ENCODE data around the gene SNCG. TPM values are rescaled to one million over a fixed set of nuclear protein-coding genes. Genes with fewer than 3 reads are reported as not detected.
"Not testable (repeated sequence)": the region's sequence is repeated elsewhere in the genome, so short reads cannot be mapped to it uniquely, and the experiment has no call there.

The SNCG gene
- total RNA-seq, 6 experiments from 2014 or later = 2.6 to 4.5 (median 3.3) TPM

GRCh38 chr10:86946213-86947155, 11.9 kb upstream of the SNCG start:
- H3K36me3 Mint-ChIP-seq (ENCODE audit: low read depth) = 0 out of 2 replicates have a peak, but pooled peaks cover 4% of the 10 kb centered on the region
- peaks cover 8% of the 10 kb centered on the region for H3K4me1 Mint-ChIP-seq (ENCODE audit: low read depth)
- H3K4me3 Mint-ChIP-seq = no peak overlapping the region
- H3K9me3 Mint-ChIP-seq = peaks cover under 1% of the 10 kb centered on the region; the same call in 1 of the 2 replicates
- no peak for DNase-seq
- H3K27ac Mint-ChIP-seq = no peak overlapping the region
- H3K27me3 Mint-ChIP-seq (ENCODE audit: insufficient read depth) = peaks cover 14% of the 10 kb centered on the region
- no peak for TF ChIP-seq CTCF (IDR thresholded peaks at IDR 0.05)

- not testable (repeated sequence) for H3K4me1 Mint-ChIP-seq (ENCODE audit: low read depth); DNase-seq; H3K4me3 Mint-ChIP-seq; H3K27ac Mint-ChIP-seq
- Mint-ChIP-seq H3K36me3 (ENCODE audit: low read depth) (peaks cover 17% of the 10 kb centered on the region), H3K9me3 (peaks cover 14% of the 10 kb centered on the region), H3K27me3 (ENCODE audit: insufficient read depth) (peaks cover 12% of the 10 kb centered on the region)
Observed at GRCh38 chr10:86947806-86948205, 10.6 kb upstream of the SNCG start.

GRCh38 chr10:86950349-86950748, 8.1 kb upstream of the SNCG start:
- Mint-ChIP-seq H3K27ac (no peak overlapping the region), H3K4me3 (no peak overlapping the region), H3K9me3 (peaks cover 16% of the 10 kb centered on the region), H3K4me1 (ENCODE audit: low read depth) (peaks cover 14% of the 10 kb centered on the region; the same call in 1 of the 2 replicates), H3K36me3 (ENCODE audit: low read depth) (peaks cover 14% of the 10 kb centered on the region), H3K27me3 (ENCODE audit: insufficient read depth) (peaks cover 12% of the 10 kb centered on the region)
- DNase-seq = no peak
- TF ChIP-seq CTCF (IDR thresholded peaks at IDR 0.05) = no peak

GRCh38 chr10:86951184-86951761, 7.1 kb upstream of the SNCG start:
- H3K4me1 Mint-ChIP-seq (ENCODE audit: low read depth) = peaks cover 14% of the 10 kb centered on the region; the same call in 1 of the 2 replicates
- no peak overlapping the region for H3K27ac Mint-ChIP-seq
- peaks cover 14% of the 10 kb centered on the region for H3K36me3 Mint-ChIP-seq (ENCODE audit: low read depth)
- H3K27me3 Mint-ChIP-seq (ENCODE audit: insufficient read depth) = peaks cover 12% of the 10 kb centered on the region
- peaks cover 16% of the 10 kb centered on the region for H3K9me3 Mint-ChIP-seq
- no peak overlapping the region for H3K4me3 Mint-ChIP-seq
- no peak for TF ChIP-seq CTCF (IDR thresholded peaks at IDR 0.05)
- no peak for DNase-seq

- Mint-ChIP-seq H3K27ac (no peak overlapping the region), H3K9me3 (peaks cover 16% of the 10 kb centered on the region), H3K27me3 (ENCODE audit: insufficient read depth) (peaks cover 7% of the 10 kb centered on the region), H3K4me3 (no peak overlapping the region), H3K4me1 (ENCODE audit: low read depth) (peaks cover 14% of the 10 kb centered on the region; the same call in 1 of the 2 replicates), H3K36me3 (ENCODE audit: low read depth) (peaks cover 14% of the 10 kb centered on the region)
- no peak for TF ChIP-seq CTCF (IDR thresholded peaks at IDR 0.05)
- no peak for DNase-seq
Observed at GRCh38 chr10:86952106-86952505, 6.3 kb upstream of the SNCG start.

- DNase-seq; H3K27ac Mint-ChIP-seq; H3K4me3 Mint-ChIP-seq; H3K27me3 Mint-ChIP-seq (ENCODE audit: insufficient read depth): not testable (repeated sequence)
- peaks cover 14% of the 10 kb centered on the region for H3K36me3 Mint-ChIP-seq (ENCODE audit: low read depth)
- peaks cover 16% of the 10 kb centered on the region for H3K9me3 Mint-ChIP-seq
- H3K4me1 Mint-ChIP-seq (ENCODE audit: low read depth) = peaks cover 14% of the 10 kb centered on the region; the same call in 1 of the 2 replicates
Observed at GRCh38 chr10:86952697-86953096, 5.7 kb upstream of the SNCG start.

Measured in HFFc6 (cell line).